Lung (tissue), 12 donors: ENCODE measurements around the gene LRTM1. TPM values are rescaled to one million over a fixed set of nuclear protein-coding genes. Genes with fewer than 3 reads are reported as not detected.

Experiments
- ATAC-seq: fragments of 200-7000 bp; cut with Tn5 transposase; one replicate; pipeline ENCODE4 v1.9.1; 2020; ENCODE audit warnings: moderate number of reproducible peaks; ENCODE audit not compliant: insufficient read depth, low FRiP score
- DNase-seq, 3 donors: peaks; one replicate each; pipeline ENCODE4 v3.0.0-alpha.2; 2013 to 2017
- H3K27ac ChIP-seq, 2 donors: one replicate each; pipeline ENCODE4 v1.5.1; 2013; ENCODE audit warnings: mild to moderate bottlenecking in 2 of 2, moderate library complexity in 2 of 2, control low read depth in 1 of 2, inconsistent platforms in 1 of 2, low read depth in 1 of 2, low read length in 1 of 2
- H3K27me3 ChIP-seq, 3 donors: one replicate each; pipeline ENCODE4 v1.5.1; 2013; ENCODE audit warnings: low read length in 2 of 3; ENCODE audit not compliant: control insufficient read depth in 3 of 3, insufficient read depth in 3 of 3
- H3K36me3 ChIP-seq, 4 donors: one replicate each; pipeline ENCODE4 v1.5.1; 2013; ENCODE audit warnings: low read length in 4 of 4, mild to moderate bottlenecking in 1 of 4, moderate library complexity in 1 of 4; ENCODE audit not compliant: control insufficient read depth in 4 of 4, insufficient read depth in 4 of 4
- H3K4me1 ChIP-seq, 5 donors: one replicate each; pipeline ENCODE4 v1.5.1; 2013; ENCODE audit warnings: low read length in 5 of 5, mild to moderate bottlenecking in 2 of 5, moderate library complexity in 1 of 5; ENCODE audit not compliant: control insufficient read depth in 5 of 5, insufficient read depth in 5 of 5
- H3K4me3 ChIP-seq: one replicate; pipeline ENCODE4 v1.5.1; 2013; ENCODE audit warnings: mild to moderate bottlenecking, control low read depth, moderate library complexity
- H3K9ac ChIP-seq, 2 donors: one replicate each; pipeline ENCODE4 v1.5.1; 2013; ENCODE audit warnings: low read length in 2 of 2, control low read depth in 1 of 2; ENCODE audit not compliant: insufficient read depth in 1 of 2
- H3K9me3 ChIP-seq, 4 donors: one replicate each; pipeline ENCODE4 v1.5.1; 2013; ENCODE audit warnings: low read length in 3 of 4, mild to moderate bottlenecking in 1 of 4, moderate library complexity in 1 of 4; ENCODE audit not compliant: control insufficient read depth in 4 of 4, insufficient read depth in 3 of 4
- CTCF ChIP-seq: IDR thresholded peaks from 2 replicates; pipeline ENCODE4 v1.5.1; 2012; ENCODE audit warnings: mild to moderate bottlenecking; ENCODE audit errors: control extremely low read depth, extremely low read depth
- WGBS, 2 donors: extraction: QIAGEN DNeasy Blood & Tissue Kit; methylation state at CpG; one replicate each; pipeline ENCODE4 v1.1.7; 2013; 5-methylcytosine and 5-hydroxymethylcytosine counted together
- polyA plus RNA-seq, 2 donors: library from polyadenylated mRNA; stranded (reverse); fragments of 200-250 nt; gene quantifications; one replicate each; pipeline ENCODE4 v1.2.1, GENCODE V29; 2013
- total RNA-seq, 2 donors: library from RNA; depleted of rRNA in 1 of 2; stranded (reverse); fragments of >200 nt in 1 of 2; gene quantifications; one replicate each; pipeline ENCODE4 v1.2.1, GENCODE V29; 2014 to 2021
- donor health status: control.
- donor health status: control.
- donor health status: Bipolar disorder and iron deficiency.
- donor health status: healthy.
- donor health status: DM: yes; HTN: yes; CAD: no.

LRTM1 gene
- total and polyA plus RNA-seq, 4 donors, result not detected

- no peak overlapping the region for H3K27ac ChIP-seq
- DNase-seq, result no peak
- no peaks in the 10 kb centered on the region for H3K27me3 ChIP-seq
- WGBS, 2 donors, result 90 to 91% methylated on average over 3 of the region's 3 CpGs
- H3K4me3 ChIP-seq, result no peak overlapping the region
- H3K9me3 ChIP-seq, result no peaks in the 10 kb centered on the region
- ATAC-seq, result no peak
- no peaks in the 10 kb centered on the region for H3K36me3 ChIP-seq
- peaks cover 2 to 17% (median 4%) of the 10 kb centered on the region in 5 donors for H3K4me1 ChIP-seq
- TF ChIP-seq CTCF, result no peak
- no peak overlapping the region for H3K9ac ChIP-seq
Observed at GRCh38 chr3:54905920-54906319, 21.9 kb downstream of the LRTM1 start.

GRCh38 chr3:54905261-54905888, 22.5 kb downstream of the LRTM1 start:
- TF ChIP-seq CTCF, result no peak
- ATAC-seq (no peak), DNase-seq (no peak)
- H3K9me3 ChIP-seq, result no peaks in the 10 kb centered on the region
- no peak overlapping the region for H3K9ac ChIP-seq
- WGBS, 2 donors, result 79 to 87% methylated on average over 2 of the region's 2 CpGs
- H3K36me3 ChIP-seq, result no peaks in the 10 kb centered on the region
- H3K4me3 ChIP-seq, result no peak overlapping the region
- peaks cover 2 to 21% (median 4%) of the 10 kb centered on the region in 5 donors for H3K4me1 ChIP-seq
- no peak overlapping the region for H3K27ac ChIP-seq
- H3K27me3 ChIP-seq, result no peaks in the 10 kb centered on the region

GRCh38 chr3:54901906-54902685, 25.8 kb downstream of the LRTM1 start:
- peaks cover 2 to 21% (median 4%) of the 10 kb centered on the region in 5 donors for H3K4me1 ChIP-seq
- DNase-seq (peak; percentile 63 to 74 (median 67)), ATAC-seq (no peak)
- no peak overlapping the region for H3K9ac ChIP-seq
- no peaks in the 10 kb centered on the region for H3K9me3 ChIP-seq
- TF ChIP-seq CTCF, result no peak
- H3K36me3 ChIP-seq, result no peaks in the 10 kb centered on the region
- WGBS, 2 donors, result 65 to 72% methylated on average over 4 of the region's 4 CpGs
- no peaks in the 10 kb centered on the region for H3K27me3 ChIP-seq
- H3K4me3 ChIP-seq, result no peak overlapping the region
- H3K27ac ChIP-seq, result no peak overlapping the region
